Lower leg skin (tissue), 4 donors: Measurements from ENCODE around the gene TP53I13. TPM values are rescaled to one million over a fixed set of nuclear protein-coding genes. Genes with fewer than 3 reads are reported as not detected.
A peak's percentile ranks its signal among the peaks of the same experiment; 100 is the strongest.

Source experiments
- DNase-seq, 2 donors: peaks; one replicate each; pipeline ENCODE4 v3.0.0-alpha.2; 2019; ENCODE audit warnings: low spot score in 2 of 2
- H3K4me3 ChIP-seq: fragments of 200-600 bp; sonication (generic); 2 replicates; pipeline ENCODE4 v1.5.1; 2017; ENCODE audit warnings: mild to moderate bottlenecking, low read depth; ENCODE audit not compliant: poor library complexity, severe bottlenecking
- POLR2A ChIP-seq, 2 donors: fragments of 450-650 bp; IDR thresholded peaks; one replicate each; pipeline ENCODE4 v1.6.1; 2016 to 2017; ENCODE audit warnings: antibody characterized with exemption in 2 of 2, mild to moderate bottlenecking in 1 of 2, moderate library complexity in 1 of 2
- WGBS, 2 donors: methylation state at CpG; one replicate each; pipeline ENCODE4 v1.1.5; 2018; 5-methylcytosine and 5-hydroxymethylcytosine counted together
- intact Hi-C: fragments of 100-400 bp; cut with DNase I; formaldehyde crosslinking; loops from one replicate; pipeline ENCODE4 v1.15.0; 2023; ENCODE audit warnings: low total_unique reads
- total RNA-seq, 4 donors: library from RNA; depleted of rRNA; stranded (reverse); fragments of >200 nt; gene quantifications; one replicate each; pipeline ENCODE4 v1.1.0, GENCODE V29; 2016
- TF ChIP-seq, protein P1 (sequence below), 3 donors: fragments of 450-650 bp; IDR thresholded peaks; one replicate each; pipeline ENCODE4 v1.5.1; 2016; ENCODE audit warnings: antibody characterized with exemption in 3 of 3, mild to moderate bottlenecking in 3 of 3, moderate library complexity in 2 of 3

Gene TP53I13
- total RNA-seq, 4 donors from 2014 or later, result 30.2 to 55.8 (median 34.5) TPM

DNA sequence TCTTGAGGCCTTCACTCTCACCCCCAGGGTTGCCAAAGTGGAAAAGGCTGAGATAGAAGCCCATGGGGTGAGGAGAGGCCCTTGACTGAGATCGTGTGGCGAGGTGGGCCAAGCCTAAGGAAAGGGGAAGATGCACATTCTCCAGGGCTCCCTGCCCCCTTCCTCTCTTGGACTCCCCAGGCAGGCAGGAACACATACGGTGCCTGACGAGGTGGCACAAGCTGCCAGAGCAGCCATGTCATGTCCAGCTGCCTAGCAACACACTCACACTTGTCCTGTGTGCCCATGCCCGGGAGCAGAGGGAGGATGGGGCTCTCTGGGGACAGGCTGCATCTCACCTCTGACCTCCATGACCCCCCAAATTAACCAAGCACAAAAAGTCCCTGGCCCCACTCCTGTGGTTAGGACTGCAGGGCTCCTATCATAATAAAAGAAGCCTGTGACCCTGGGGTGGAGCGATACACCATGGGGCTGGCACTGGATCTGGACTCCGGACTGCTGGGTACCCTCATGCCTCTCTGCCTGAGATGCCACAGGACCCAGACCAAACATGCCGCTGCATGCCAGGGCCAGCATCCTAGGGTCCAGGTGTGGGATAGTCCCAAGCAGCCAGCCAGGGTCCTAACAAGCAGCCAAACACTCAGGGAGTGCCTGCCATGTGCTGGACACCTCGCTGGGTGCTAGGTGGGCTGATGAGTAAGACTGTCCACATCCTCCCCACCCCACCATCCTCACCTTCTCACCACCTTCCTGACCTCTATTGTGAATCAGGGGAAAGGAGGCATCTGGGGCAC is 18.4 kb downstream of the TP53I13 start:
- intact Hi-C loops, result no loop called here
- no peak for TF ChIP-seq POLR2A (IDR thresholded peaks at IDR 0.05)
- TF ChIP-seq, protein P1, sequence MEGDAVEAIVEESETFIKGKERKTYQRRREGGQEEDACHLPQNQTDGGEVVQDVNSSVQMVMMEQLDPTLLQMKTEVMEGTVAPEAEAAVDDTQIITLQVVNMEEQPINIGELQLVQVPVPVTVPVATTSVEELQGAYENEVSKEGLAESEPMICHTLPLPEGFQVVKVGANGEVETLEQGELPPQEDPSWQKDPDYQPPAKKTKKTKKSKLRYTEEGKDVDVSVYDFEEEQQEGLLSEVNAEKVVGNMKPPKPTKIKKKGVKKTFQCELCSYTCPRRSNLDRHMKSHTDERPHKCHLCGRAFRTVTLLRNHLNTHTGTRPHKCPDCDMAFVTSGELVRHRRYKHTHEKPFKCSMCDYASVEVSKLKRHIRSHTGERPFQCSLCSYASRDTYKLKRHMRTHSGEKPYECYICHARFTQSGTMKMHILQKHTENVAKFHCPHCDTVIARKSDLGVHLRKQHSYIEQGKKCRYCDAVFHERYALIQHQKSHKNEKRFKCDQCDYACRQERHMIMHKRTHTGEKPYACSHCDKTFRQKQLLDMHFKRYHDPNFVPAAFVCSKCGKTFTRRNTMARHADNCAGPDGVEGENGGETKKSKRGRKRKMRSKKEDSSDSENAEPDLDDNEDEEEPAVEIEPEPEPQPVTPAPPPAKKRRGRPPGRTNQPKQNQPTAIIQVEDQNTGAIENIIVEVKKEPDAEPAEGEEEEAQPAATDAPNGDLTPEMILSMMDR (IDR thresholded peaks at IDR 0.05), result no peak
- H3K4me3 ChIP-seq, result no peak overlapping the region
- no peak for DNase-seq
- WGBS, 2 donors, result 51 to 55% methylated on average over 9 of the region's 9 CpGs

DNA sequence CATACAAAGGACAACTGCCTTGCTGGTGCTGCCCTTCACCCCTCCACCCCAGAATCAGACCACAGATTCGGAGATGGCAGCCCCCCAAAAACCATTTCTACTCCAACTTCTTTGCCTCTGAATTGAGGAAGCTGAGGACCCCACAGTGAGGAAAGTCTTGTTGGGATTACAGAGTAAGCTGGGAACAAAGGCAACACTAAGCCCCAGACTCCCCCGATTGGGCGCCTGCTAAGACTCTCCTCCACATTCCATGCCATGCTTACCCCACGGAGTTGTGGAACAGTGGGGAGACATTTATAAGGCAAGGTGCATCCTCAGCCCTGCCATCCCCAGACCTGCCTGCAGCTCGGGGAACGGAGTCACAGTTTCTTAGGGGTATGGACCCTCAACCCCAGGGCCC is 19.1 kb downstream of the TP53I13 start:
- H3K4me3 ChIP-seq, result no peak overlapping the region
- DNase-seq, result no peak
- TF ChIP-seq, protein P1 (IDR thresholded peaks at IDR 0.05), result no peak
- no peak for TF ChIP-seq POLR2A (IDR thresholded peaks at IDR 0.05)
- WGBS, 2 donors, result 69 to 82% methylated on average over 5 to 6 of the region's 6 CpGs
- intact Hi-C loops, result no loop called here

DNA sequence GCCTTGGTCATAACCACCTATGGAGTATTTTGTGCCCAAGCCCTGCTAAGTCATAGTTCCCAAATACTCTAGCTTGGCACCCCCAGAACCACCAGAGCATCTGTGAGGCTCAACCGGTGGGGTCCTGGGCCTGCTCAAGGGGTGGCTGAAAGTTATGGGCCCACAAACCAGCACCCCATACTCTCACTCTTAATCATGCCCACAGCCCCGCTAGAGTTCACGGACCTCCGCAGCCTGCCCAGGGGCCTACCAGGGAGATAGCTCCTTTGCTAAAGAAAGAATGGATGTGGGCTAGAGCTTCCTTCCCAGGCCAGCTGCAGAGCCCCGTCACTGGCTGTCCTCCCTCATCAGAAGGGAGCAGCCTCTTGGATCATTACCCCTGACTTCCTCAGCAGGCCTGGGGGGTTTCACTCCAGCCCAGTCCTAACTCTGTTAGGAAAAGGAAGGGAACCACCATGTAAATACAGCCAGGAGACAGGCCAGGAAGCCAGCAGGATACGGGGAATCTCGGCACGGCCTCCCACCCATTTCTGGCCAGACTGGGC is 19.6 kb downstream of the TP53I13 start:
- no peak for DNase-seq
- no peak for TF ChIP-seq POLR2A (IDR thresholded peaks at IDR 0.05)
- TF ChIP-seq, protein P1 (IDR thresholded peaks at IDR 0.05), result no peak
- WGBS, 2 donors, result 19 to 27% methylated on average over 5 to 8 of the region's 8 CpGs
- intact Hi-C loops, result no loop called here
- peak overlapping the region; percentile 64 for H3K4me3 ChIP-seq

DNA sequence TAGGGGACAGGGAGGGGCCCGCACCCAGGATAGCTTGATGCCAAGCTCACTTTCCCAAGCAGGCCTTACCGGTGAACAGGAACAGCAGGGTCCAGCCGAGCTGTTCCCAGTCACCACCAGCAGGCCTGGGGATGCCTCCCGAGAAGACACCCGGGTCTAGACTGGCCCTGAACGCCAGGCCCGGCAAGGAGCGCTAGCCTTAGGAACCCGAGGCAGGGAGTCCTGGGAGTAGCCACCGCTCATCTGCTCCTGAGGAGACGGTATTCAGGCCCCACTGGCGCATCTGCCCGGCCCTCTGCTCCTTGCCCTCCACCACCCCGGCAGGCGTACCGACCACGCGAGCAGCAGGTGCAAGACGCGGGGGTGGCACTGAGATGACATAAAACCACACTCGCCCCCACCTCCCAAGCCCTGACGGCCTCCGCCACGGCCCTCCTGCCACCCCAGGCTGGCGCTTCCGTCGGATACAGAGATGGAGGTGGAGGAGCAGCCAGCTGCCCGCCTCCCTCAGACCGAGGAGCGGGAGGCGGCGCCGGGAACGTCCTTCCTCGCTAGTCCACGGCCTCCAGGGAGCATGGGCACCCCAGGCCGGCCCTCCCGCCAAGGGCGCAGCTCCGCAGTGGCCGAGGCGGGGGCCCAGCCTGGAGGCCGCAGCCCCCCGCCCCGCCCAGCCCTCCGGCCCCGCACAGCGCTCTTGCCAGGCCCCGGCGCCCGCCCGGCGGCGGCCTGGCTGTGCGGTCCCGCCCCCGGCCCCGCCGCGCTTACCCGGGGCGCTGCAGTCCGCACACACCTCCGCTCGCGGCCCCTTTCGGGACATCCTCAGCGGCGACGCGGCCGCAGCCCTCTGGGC is 20.3 kb downstream of the TP53I13 start:
- WGBS, 2 donors, result 0 to 1% methylated on average over 2 to 23 of the region's 72 CpGs
- DNase-seq, result peak in 1 of 2 donors; percentile 21

More for the DNA sequence above, 20.3 kb downstream of the TP53I13 start:
- H3K4me3 ChIP-seq, result peak overlapping the region; percentile 64
- TF ChIP-seq, protein P1 (IDR thresholded peaks at IDR 0.05), result no peak
- TF ChIP-seq POLR2A (IDR thresholded peaks at IDR 0.05), result no peak
- intact Hi-C loops, result no loop called here
